K562 (cell line): Measurements from ENCODE around the gene SLCO2B1. TPM values are rescaled to one million over a fixed set of nuclear protein-coding genes. Genes with fewer than 3 reads are reported as not detected.

ENCODE experiments used
- ATAC-seq: fragments of 200-7000 bp; cut with Tn5 transposase; 3 replicates; pipeline ENCODE4 v1.9.1; 2020; ENCODE audit warnings: moderate library complexity
- BruUV-seq: library from RNA; stranded (reverse); fragments of 400-500 nt; replicated peaks from 2 replicates; lab custom pipeline; 2021; lab: Mats Ljungman, UMichigan
- CTCF ChIA-PET: fragments of 300-600 bp; formaldehyde crosslinking; extraction: SDS; loops from one replicate; lab custom pipeline; 2021; ENCODE audit warnings: low intra/inter-chr PET ratio; lab: Yijun Ruan, JAX
- POLR2A ChIA-PET: fragments of 300-600, 350-650 bp; sonication (Branson Sonifier 250); formaldehyde crosslinking; extraction: SDS; loops from one replicate; lab custom pipeline; 2021; ENCODE audit warnings: antibody characterized with exemption, inconsistent platforms; lab: Yijun Ruan, JAX
- DNase-seq, 4 experiments: peaks; one replicate each; pipeline versions ENCODE4 v3.0.0 to v3.0.0-alpha.2; 2011 to 2018; ENCODE audit warnings: low spot score in 3 of 4, mixed read lengths in 3 of 4; ENCODE audit errors: extremely low read depth in 1 of 4
- FAIRE-seq: peaks from 2 replicates; lab custom pipeline; 2011; peaks lifted over from hg19 to GRCh38; lab: Jason Lieb, UNC
- H2AFZ ChIP-seq: 2 replicates; pipeline ENCODE4 v1.6.0; 2011; ENCODE audit warnings: low read depth, low read length, control low read depth, inconsistent platforms
- H3K27ac ChIP-seq: fragments of 200-600 bp; 3 replicates; pipeline ENCODE4 v1.8.0; 2011; ENCODE audit warnings: low read depth, mild to moderate bottlenecking, control low read depth, inconsistent platforms, low read length, moderate library complexity, mixed read lengths; ENCODE audit errors: extremely low read depth
- H3K27me3 ChIP-seq, 2 experiments: fragments of 300-600 bp in 1 of 2; 2 replicates in 1 of 2; 3 replicates in 1 of 2; pipeline versions ENCODE4 v1.6.0 to v1.8.0; 2011; ENCODE audit warnings: inconsistent platforms in 2 of 2, low read length in 2 of 2, mild to moderate bottlenecking in 1 of 2, mixed read lengths in 1 of 2, moderate library complexity in 1 of 2; ENCODE audit not compliant: control insufficient read depth in 2 of 2, insufficient read depth in 2 of 2
- H3K36me3 ChIP-seq: fragments of 300-600 bp; 3 replicates; pipeline ENCODE4 v1.8.0; 2011; ENCODE audit warnings: mild to moderate bottlenecking, low read length, inconsistent platforms; ENCODE audit not compliant: control insufficient read depth, insufficient read depth
- H3K4me1 ChIP-seq, 2 experiments: fragments of 200-600 bp in 1 of 2; replicated peaks in 1 of 2; 2 replicates in 1 of 2; 3 replicates in 1 of 2; pipeline versions ENCODE4 v1.5.1 to v1.8.0; 2011; ENCODE audit warnings: inconsistent platforms in 2 of 2, low read length in 2 of 2, mild to moderate bottlenecking in 1 of 2, mixed read lengths in 1 of 2, moderate library complexity in 1 of 2; ENCODE audit not compliant: control insufficient read depth in 2 of 2, insufficient read depth in 2 of 2
- H3K4me2 ChIP-seq: 2 replicates; pipeline ENCODE4 v1.6.1; 2011; ENCODE audit warnings: low read length, control low read depth, inconsistent platforms, mixed read lengths; ENCODE audit not compliant: insufficient read depth
- H3K4me3 ChIP-seq: fragments of 200-600 bp; sonication (generic), shearing (Covaris generic); 2 replicates; pipeline ENCODE4 v1.5.1; 2016; ENCODE audit warnings: control low read depth, inconsistent platforms
- H3K79me2 ChIP-seq: fragments of 200-600 bp; 3 replicates; pipeline ENCODE4 v1.8.0; 2011; ENCODE audit warnings: low read length, inconsistent platforms; ENCODE audit not compliant: control insufficient read depth, insufficient read depth
- H3K9ac ChIP-seq, 2 experiments: 2 replicates each; pipeline versions ENCODE4 v1.6.0 to v1.6.1; 2011; ENCODE audit warnings: low read depth in 2 of 2, low read length in 2 of 2, control low read depth in 1 of 2, inconsistent platforms in 1 of 2, mild to moderate bottlenecking in 1 of 2, mixed read lengths in 1 of 2; ENCODE audit not compliant: insufficient read depth in 1 of 2
- H3K9me1 ChIP-seq: one replicate; pipeline ENCODE4 v1.6.0; 2011; ENCODE audit warnings: inconsistent platforms, mild to moderate bottlenecking, low read length, moderate library complexity; ENCODE audit not compliant: control insufficient read depth, insufficient read depth
- H3K9me3 ChIP-seq: replicated peaks from 2 replicates; pipeline ENCODE4 v1.5.1; 2011; ENCODE audit warnings: low read depth, low read length, inconsistent platforms; ENCODE audit not compliant: control insufficient read depth, insufficient read depth
- H4K20me1 ChIP-seq: replicated peaks from 2 replicates; pipeline ENCODE4 v1.6.1; 2011; ENCODE audit warnings: low read length, inconsistent platforms, mixed read lengths; ENCODE audit not compliant: control insufficient read depth, insufficient read depth
- CXXC5 ChIP-seq: fragments of 250-450 bp; sonication (Bioruptor Pico); IDR thresholded peaks from 2 replicates; pipeline ENCODE4 v1.8.0; 2022; ENCODE audit warnings: inconsistent platforms, mild to moderate bottlenecking, moderate library complexity
- ELF4 ChIP-seq: fragments of 450-650 bp; formaldehyde crosslinking; IDR thresholded peaks from 2 replicates; pipeline ENCODE4 v1.4.0; 2022; ENCODE audit warnings: missing genetic modification characterization
- FOSL1 ChIP-seq: fragments of 200-800 bp; sonication (Bioruptor generic); conservative IDR thresholded peaks from 2 replicates; pipeline ENCODE4 v1.6.1; 2016; ENCODE audit warnings: missing genetic modification characterization, missing compliant biosample characterization
- NFRKB ChIP-seq: fragments of 450-650 bp; IDR thresholded peaks from 2 replicates; pipeline ENCODE4 v1.6.1; 2016; ENCODE audit warnings: low read depth
- RB1 ChIP-seq: fragments of 450-650 bp; IDR thresholded peaks from 2 replicates; pipeline ENCODE4 v1.6.1; 2017; ENCODE audit warnings: low read depth, mild to moderate bottlenecking
- SETDB1 ChIP-seq: IDR thresholded peaks from one replicate; pipeline ENCODE4 v1.6.1; 2012; ENCODE audit warnings: low read length, control low read depth, inconsistent platforms
- ZNF318 ChIP-seq, 2 experiments: fragments of 450-650 bp; IDR thresholded peaks; 2 replicates each; pipeline ENCODE4 v1.6.1; 2016; ENCODE audit warnings: mild to moderate bottlenecking in 2 of 2, borderline replicate concordance in 1 of 2, low read depth in 1 of 2, moderate library complexity in 1 of 2
- ZNF778 ChIP-seq: fragments of 450-650 bp; formaldehyde crosslinking; IDR thresholded peaks from 2 replicates; pipeline ENCODE4 v1.4.0; 2020; ENCODE audit warnings: mild to moderate bottlenecking, moderate library complexity
- WGBS: fragments of 100-300 bp; shearing (Covaris generic); methylation state at CpG from one replicate; pipeline ENCODE4 v1.1.6; 2016; ENCODE audit warnings: low coverage, mixed read lengths; ENCODE audit not compliant: insufficient coverage; ENCODE audit errors: missing lambda C conversion rate; 5-methylcytosine and 5-hydroxymethylcytosine counted together
- in situ Hi-C: fragments of 300-500 bp; cut with MboI; formaldehyde crosslinking; loops from 4 replicates; pipeline ENCODE4 v1.15.0; 2018; ENCODE audit warnings: inconsistent platforms, mixed read lengths
- intact Hi-C: fragments of 100-400 bp; cut with micrococcal nuclease; formaldehyde crosslinking; loops from 2 replicates; pipeline ENCODE4 v1.14.2; 2022
- polyA plus RNA-seq, 8 experiments: library from polyadenylated mRNA; depleted of rRNA in 4 of 8; stranded (reverse) in 5 of 8; unstranded in 3 of 8; fragments of >200 nt; fragmentation: Nextera tagmentation in 2 of 8; fragmentation: Illumina TruSeq in 1 of 8; extraction: Ambion mirVana in 2 of 8; extraction: Trizol in 1 of 8; gene quantifications; 2 replicates each; pipeline versions ENCODE4 v1.2.1 to v1.2.3, GENCODE V29; 2011 to 2014; ENCODE audit warnings: inconsistent platforms in 1 of 8, missing spikeins in 1 of 8
- total RNA-seq, 7 experiments: library from RNA; depleted of rRNA in 6 of 7; stranded (reverse); fragments of >200 nt in 6 of 7; fragmentation: Illumina TruSeq in 2 of 7; extraction: Trizol in 2 of 7; gene quantifications; 2 replicates each; pipeline versions ENCODE4 v1.2.1 to v1.2.3, GENCODE V29; 2011 to 2021; ENCODE audit warnings: low replicate concordance in 1 of 7
- TF ChIP-seq, protein P1 (sequence below): fragments of 450-650 bp; IDR thresholded peaks from 2 replicates; pipeline ENCODE4 v1.6.1; 2014; ENCODE audit warnings: low read depth, mild to moderate bottlenecking, moderate library complexity, borderline replicate concordance

SLCO2B1 gene
- total and polyA plus RNA-seq, 9 of the 15 experiments (the other 6 are each of a cell fraction or from before 2014, with no cell fraction given) = 0.70 to 14.7 (median 7.6) TPM

DNA sequence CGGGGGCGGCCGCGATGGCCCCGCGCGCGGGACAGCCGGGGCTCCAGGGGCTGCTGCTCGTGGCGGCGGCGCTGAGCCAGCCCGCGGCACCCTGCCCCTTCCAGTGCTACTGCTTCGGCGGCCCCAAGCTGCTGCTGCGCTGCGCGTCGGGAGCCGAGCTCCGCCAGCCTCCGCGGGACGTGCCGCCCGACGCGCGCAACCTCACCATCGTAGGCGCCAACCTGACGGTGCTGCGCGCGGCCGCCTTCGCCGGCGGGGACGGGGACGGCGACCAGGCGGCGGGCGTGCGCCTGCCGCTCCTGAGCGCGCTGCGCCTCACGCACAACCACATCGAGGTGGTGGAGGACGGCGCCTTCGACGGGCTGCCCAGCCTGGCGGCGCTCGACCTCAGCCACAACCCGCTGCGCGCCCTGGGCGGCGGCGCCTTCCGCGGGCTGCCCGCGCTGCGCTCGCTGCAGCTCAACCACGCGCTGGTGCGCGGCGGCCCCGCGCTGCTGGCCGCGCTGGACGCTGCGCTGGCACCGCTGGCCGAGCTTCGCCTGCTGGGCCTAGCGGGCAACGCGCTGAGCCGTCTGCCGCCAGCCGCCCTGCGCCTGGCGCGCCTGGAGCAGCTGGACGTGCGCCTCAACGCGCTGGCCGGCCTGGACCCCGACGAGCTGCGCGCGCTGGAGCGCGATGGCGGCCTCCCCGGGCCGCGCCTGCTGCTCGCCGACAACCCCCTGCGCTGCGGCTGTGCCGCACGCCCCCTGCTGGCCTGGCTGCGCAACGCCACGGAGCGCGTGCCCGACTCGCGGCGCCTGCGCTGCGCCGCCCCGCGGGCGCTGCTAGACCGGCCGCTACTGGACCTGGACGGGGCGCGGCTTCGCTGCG, 90.4 kb downstream of the SLCO2B1 start:
- H3K79me2 ChIP-seq = no peaks in the 10 kb centered on the region
- peak overlapping the region; percentile 77; the same call in 1 of the 2 replicates for H3K4me2 ChIP-seq
- H3K9me3 ChIP-seq = no peaks in the 10 kb centered on the region
- peaks cover 3 to 23% of the 10 kb centered on the region in 2 experiments; a peak in 4 of 5 replicates for H3K4me1 ChIP-seq
- ATAC-seq (peak; percentile 96), FAIRE-seq (peak; percentile 73), DNase-seq (peak; percentile 93 to 96 (median 95))
- peak overlapping the region; percentile 51 for H3K4me3 ChIP-seq
- BruUV-seq = no TSS peak
- H2AFZ ChIP-seq = peak overlapping the region; percentile 93
- H3K9me1 ChIP-seq = peaks cover 4% of the 10 kb centered on the region
- no peak overlapping the region for H3K27ac ChIP-seq
- POLR2A ChIA-PET = interaction anchor here (0.6 to 1.9 kb wide), 9 partner anchors 10 to 269 kb away, joined by 3 to 8 read pairs (median 3); partner anchors contain the start of gene NEU3
- peaks cover 24 to 56% of the 10 kb centered on the region in 2 experiments for H3K27me3 ChIP-seq
- under 1% methylated on average over 90 of the region's 140 CpGs for WGBS
- CTCF ChIA-PET = interaction anchor here (0.6 to 1.4 kb wide), 9 partner anchors 37 to 542 kb away, joined by 3 to 7 read pairs (median 4); no protein-coding TSS in a partner anchor
- peak overlapping the region in 1 of 2 experiments; percentile 93; a peak in 2 of 4 replicates for H3K9ac ChIP-seq
- intact Hi-C loops (loop anchor here (10.0 kb wide), 1 partner anchor 536 kb away; no protein-coding TSS in a partner anchor), in situ Hi-C loops (no loop called here)
- H3K36me3 ChIP-seq = no peaks in the 10 kb centered on the region
- peaks cover 25% of the 10 kb centered on the region for H4K20me1 ChIP-seq
- TF ChIP-seq RB1 (peak; percentile 96), NFRKB (no peak), ZNF778 (CRISPR knock-in tag) (no peak), ZNF318 (IDR thresholded peaks at IDR 0.05; ENCODE audit: borderline replicate concordance in 1 of 2, low read depth in 1 of 2) (no peak), SETDB1 (no peak), ELF4 (no peak), CXXC5 (CRISPR knock-in tag) (peak; percentile 97), FOSL1 (tag) (peak; percentile 44)
- TF ChIP-seq, protein P1, sequence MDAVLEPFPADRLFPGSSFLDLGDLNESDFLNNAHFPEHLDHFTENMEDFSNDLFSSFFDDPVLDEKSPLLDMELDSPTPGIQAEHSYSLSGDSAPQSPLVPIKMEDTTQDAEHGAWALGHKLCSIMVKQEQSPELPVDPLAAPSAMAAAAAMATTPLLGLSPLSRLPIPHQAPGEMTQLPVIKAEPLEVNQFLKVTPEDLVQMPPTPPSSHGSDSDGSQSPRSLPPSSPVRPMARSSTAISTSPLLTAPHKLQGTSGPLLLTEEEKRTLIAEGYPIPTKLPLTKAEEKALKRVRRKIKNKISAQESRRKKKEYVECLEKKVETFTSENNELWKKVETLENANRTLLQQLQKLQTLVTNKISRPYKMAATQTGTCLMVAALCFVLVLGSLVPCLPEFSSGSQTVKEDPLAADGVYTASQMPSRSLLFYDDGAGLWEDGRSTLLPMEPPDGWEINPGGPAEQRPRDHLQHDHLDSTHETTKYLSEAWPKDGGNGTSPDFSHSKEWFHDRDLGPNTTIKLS = peak; percentile 72; the same call in 1 of the 2 replicates
